Muscle layer of colon (tissue), 2 donors: ENCODE data around the gene ECHDC1.
A peak's percentile ranks its signal among the peaks of the same experiment; 100 is the strongest.
"Not testable (repeated sequence)": the region's sequence is repeated elsewhere in the genome, so short reads cannot be mapped to it uniquely, and the experiment has no call there.

Source experiments
- H3K27ac ChIP-seq: one replicate; pipeline ENCODE4 v1.7.0; 2013; ENCODE audit warnings: low read depth, mild to moderate bottlenecking, low read length, moderate library complexity
- H3K27me3 ChIP-seq, 2 donors: one replicate each; pipeline ENCODE4 v1.7.0; 2013; ENCODE audit warnings: low read length in 2 of 2, mild to moderate bottlenecking in 2 of 2; ENCODE audit not compliant: insufficient read depth in 2 of 2, control insufficient read depth in 1 of 2
- H3K36me3 ChIP-seq: one replicate; pipeline ENCODE4 v1.7.0; 2013; ENCODE audit warnings: mild to moderate bottlenecking, low read length; ENCODE audit not compliant: insufficient read depth
- H3K4me1 ChIP-seq: one replicate; pipeline ENCODE4 v1.7.0; 2013; ENCODE audit warnings: mild to moderate bottlenecking, low read length; ENCODE audit not compliant: insufficient read depth
- H3K4me3 ChIP-seq, 2 donors: one replicate each; pipeline ENCODE4 v1.7.0; 2013; ENCODE audit warnings: low read length in 2 of 2, low read depth in 1 of 2, mild to moderate bottlenecking in 1 of 2, moderate library complexity in 1 of 2
- H3K9ac ChIP-seq: one replicate; pipeline ENCODE4 v1.7.0; 2013; ENCODE audit warnings: low read length
- H3K9me3 ChIP-seq: one replicate; pipeline ENCODE4 v1.7.0; 2013; ENCODE audit warnings: mild to moderate bottlenecking, low read length
- donor health status: abdominal sarcoma.
- donor health status: Adenocarcinoma of cecum.

The ECHDC1 gene, protein sequence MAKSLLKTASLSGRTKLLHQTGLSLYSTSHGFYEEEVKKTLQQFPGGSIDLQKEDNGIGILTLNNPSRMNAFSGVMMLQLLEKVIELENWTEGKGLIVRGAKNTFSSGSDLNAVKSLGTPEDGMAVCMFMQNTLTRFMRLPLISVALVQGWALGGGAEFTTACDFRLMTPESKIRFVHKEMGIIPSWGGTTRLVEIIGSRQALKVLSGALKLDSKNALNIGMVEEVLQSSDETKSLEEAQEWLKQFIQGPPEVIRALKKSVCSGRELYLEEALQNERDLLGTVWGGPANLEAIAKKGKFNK

GRCh38 chr6:127342946-127343808 is at the start of gene ECHDC1:
TSS of gene ECHDC1 (minus strand) at chr6:127343609. CDS start at chr6:127331028, 12,581 bp downstream.
- Histone ChIP-seq H3K4me1 (peaks cover 25% of the 10 kb centered on the region), H3K9ac (peak within 1 kb of the TSS; percentile 68), H3K4me3 (peak within 1 kb of the TSS; percentile 84 to 96), H3K36me3 (no peaks in the 10 kb centered on the region), H3K27me3 (no peaks in the 10 kb centered on the region), H3K27ac (peak within 1 kb of the TSS; percentile 93), H3K9me3 (no peaks in the 10 kb centered on the region)

- no peak overlapping the region for H3K27ac ChIP-seq
- H3K4me1 ChIP-seq = peaks cover 14% of the 10 kb centered on the region
- no peaks in the 10 kb centered on the region for H3K36me3 ChIP-seq
- no peaks in the 10 kb centered on the region for H3K27me3 ChIP-seq
- no peak overlapping the region for H3K4me3 ChIP-seq
- no peak overlapping the region for H3K9ac ChIP-seq
- H3K9me3 ChIP-seq = no peaks in the 10 kb centered on the region
Measured at GRCh38 chr6:127392301-127392700, 48.9 kb upstream of the ECHDC1 start.

DNA sequence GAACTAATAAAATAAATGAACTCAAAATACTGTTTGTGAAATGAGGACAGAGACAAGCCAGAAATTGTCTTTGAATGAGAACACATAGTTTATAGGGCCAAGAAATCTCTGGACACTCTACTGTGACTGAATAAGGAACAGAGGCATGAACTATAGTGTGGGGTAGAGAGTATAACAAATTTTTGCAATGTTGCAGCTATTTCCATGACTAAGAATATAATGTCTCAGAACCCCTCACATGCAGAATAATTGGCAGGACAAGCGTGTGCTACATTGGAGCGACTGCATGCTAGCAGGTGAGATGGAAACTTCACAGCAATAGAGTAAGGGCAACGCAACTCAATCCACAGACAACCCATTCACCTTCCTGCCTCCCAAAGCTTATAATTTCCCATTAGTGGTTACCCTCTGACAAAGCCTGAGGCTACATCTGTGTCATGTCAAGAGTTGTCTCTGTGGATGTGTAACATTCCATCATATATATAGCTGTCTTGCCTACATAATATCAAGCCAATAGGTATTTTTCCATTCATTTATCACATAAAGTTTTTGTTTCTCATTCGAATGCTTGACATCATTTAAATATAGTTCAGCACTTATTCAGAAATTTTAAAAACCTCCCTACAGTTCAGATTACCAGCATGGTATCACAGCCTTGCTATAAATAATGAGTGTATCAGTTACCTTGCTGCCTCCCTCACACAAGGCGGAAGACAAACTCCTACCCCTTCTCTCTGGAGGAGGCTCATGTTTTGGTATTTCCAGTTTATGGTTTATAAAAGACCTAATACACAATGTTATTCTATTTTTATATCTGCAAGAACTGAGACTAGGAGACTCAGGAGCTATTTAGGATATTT is 47.9 kb upstream of the ECHDC1 start:
- H3K27ac ChIP-seq = peak overlapping the region; percentile 12
- no peak overlapping the region for H3K4me3 ChIP-seq
- peaks cover 14% of the 10 kb centered on the region for H3K4me1 ChIP-seq
- no peaks in the 10 kb centered on the region for H3K9me3 ChIP-seq
- H3K27me3 ChIP-seq = no peaks in the 10 kb centered on the region
- no peak overlapping the region for H3K9ac ChIP-seq
- no peaks in the 10 kb centered on the region for H3K36me3 ChIP-seq

DNA sequence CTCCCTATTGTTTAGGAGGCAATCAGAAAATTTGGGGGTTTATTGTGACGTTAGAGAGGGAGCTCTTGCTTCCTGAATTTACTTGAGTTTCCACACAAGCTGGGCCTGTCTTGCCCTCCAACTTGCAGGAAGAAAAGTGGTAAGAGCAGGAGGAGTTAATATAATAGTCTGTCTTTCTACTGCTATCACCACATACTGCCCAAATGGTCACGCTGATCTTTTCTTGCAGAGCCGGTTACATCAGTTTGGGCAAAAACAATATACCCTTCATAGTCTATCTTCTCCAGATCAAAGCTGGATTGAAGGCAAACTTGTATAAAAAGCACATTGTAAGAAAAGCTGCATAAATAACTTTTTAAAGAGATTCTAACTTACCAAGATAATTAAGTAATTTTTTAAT is 46.3 kb upstream of the ECHDC1 start:
- no peaks in the 10 kb centered on the region for H3K36me3 ChIP-seq
- H3K9ac ChIP-seq = no peak overlapping the region
- no peak overlapping the region for H3K4me3 ChIP-seq
- no peaks in the 10 kb centered on the region for H3K9me3 ChIP-seq
- no peak overlapping the region for H3K27ac ChIP-seq
- H3K4me1 ChIP-seq = peaks cover 14% of the 10 kb centered on the region
- H3K27me3 ChIP-seq = no peaks in the 10 kb centered on the region

- Histone ChIP-seq H3K9ac (no peak overlapping the region), H3K27me3 (no peaks in the 10 kb centered on the region), H3K36me3 (no peaks in the 10 kb centered on the region), H3K9me3 (no peaks in the 10 kb centered on the region), H3K4me1 (peaks cover 15% of the 10 kb centered on the region), H3K4me3 (no peak overlapping the region), H3K27ac (no peak overlapping the region)
Measured at GRCh38 chr6:127385668-127386430, 42.4 kb upstream of the ECHDC1 start.

DNA sequence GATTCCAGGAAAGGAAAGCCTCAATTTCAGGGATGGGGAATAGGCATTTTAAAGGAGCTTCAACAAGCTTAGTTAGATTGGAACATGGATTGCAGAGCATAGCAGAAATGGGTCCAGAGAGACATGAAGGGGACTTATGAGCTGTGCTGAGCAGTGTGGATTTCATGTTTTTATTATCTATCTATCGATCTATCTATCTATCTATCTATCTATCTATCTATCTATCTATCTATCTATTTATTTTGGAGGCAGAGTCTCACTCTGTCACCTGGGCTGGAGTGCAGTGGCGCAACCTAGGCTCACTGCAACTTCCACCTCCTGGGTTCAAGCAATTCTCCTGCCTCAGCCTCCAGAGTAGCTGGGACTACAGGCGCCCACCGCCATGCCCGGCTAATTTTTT is 41.4 kb upstream of the ECHDC1 start:
- H3K9ac ChIP-seq, H3K9me3 ChIP-seq, H3K27me3 ChIP-seq, H3K4me3 ChIP-seq, H3K27ac ChIP-seq, H3K36me3 ChIP-seq: not testable (repeated sequence)
- peaks cover 11% of the 10 kb centered on the region for H3K4me1 ChIP-seq

GRCh38 chr6:127383988-127384387 is 40.6 kb upstream of the ECHDC1 start:
- Histone ChIP-seq H3K9ac (no peak overlapping the region), H3K4me1 (peaks cover 11% of the 10 kb centered on the region), H3K36me3 (no peaks in the 10 kb centered on the region), H3K27me3 (no peaks in the 10 kb centered on the region), H3K4me3 (no peak overlapping the region), H3K27ac (no peak overlapping the region), H3K9me3 (no peaks in the 10 kb centered on the region)

- Histone ChIP-seq H3K27ac (no peak overlapping the region), H3K4me3 (no peak overlapping the region), H3K9ac (no peak overlapping the region), H3K27me3 (no peaks in the 10 kb centered on the region), H3K9me3 (no peaks in the 10 kb centered on the region), H3K36me3 (no peaks in the 10 kb centered on the region), H3K4me1 (peaks cover 11% of the 10 kb centered on the region)
Measured at GRCh38 chr6:127382413-127382812, 39.0 kb upstream of the ECHDC1 start.

DNA sequence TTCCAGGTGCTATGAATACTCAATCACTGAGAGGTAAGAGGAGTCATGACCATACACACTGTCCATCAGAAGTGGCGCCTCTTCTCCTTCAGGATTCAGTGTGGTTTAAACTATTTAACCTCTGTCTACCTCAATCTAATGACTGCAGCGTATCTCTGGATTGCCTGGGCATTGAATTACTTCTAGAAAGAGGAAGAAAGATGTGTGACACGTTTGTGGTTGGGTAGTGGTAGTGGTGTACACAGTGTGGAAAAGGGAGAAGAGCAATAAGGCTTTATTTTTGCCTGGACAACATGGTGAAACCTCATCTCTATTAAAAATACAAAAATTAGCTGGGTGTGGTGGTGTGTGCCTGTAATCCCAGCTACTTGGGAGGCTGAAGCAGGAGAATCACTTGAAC is 38.0 kb upstream of the ECHDC1 start:
- Histone ChIP-seq H3K9ac (no peak overlapping the region), H3K27me3 (no peaks in the 10 kb centered on the region), H3K27ac (no peak overlapping the region)

DNA sequence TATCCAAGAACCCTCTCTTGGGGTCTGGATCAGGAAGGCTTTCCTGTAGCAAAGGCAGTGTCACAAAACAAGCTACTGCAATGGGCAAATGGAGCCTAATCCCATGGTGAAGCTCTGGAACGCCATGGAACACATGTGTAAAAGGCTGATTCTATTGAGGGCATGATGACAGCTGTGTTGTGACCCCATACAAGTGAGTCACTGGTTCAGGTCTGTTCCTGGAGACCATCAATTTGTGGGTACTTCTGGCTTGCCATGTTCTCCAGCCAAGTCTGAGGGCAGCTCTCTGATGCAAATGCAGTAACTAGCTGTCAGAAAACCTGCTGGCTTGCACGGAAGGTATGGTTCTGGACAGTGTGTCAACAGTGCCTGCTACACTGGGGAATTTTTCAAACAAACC is 33.3 kb upstream of the ECHDC1 start:
- Histone ChIP-seq H3K27ac (no peak overlapping the region), H3K27me3 (no peaks in the 10 kb centered on the region), H3K4me1 (no peaks in the 10 kb centered on the region), H3K9ac (no peak overlapping the region), H3K36me3 (no peaks in the 10 kb centered on the region), H3K4me3 (no peak overlapping the region), H3K9me3 (no peaks in the 10 kb centered on the region)

More for the DNA sequence above, 38.0 kb upstream of the ECHDC1 start:
- Histone ChIP-seq H3K9me3 (no peaks in the 10 kb centered on the region), H3K36me3 (no peaks in the 10 kb centered on the region), H3K4me3 (no peak overlapping the region), H3K4me1 (peaks cover 11% of the 10 kb centered on the region)

DNA sequence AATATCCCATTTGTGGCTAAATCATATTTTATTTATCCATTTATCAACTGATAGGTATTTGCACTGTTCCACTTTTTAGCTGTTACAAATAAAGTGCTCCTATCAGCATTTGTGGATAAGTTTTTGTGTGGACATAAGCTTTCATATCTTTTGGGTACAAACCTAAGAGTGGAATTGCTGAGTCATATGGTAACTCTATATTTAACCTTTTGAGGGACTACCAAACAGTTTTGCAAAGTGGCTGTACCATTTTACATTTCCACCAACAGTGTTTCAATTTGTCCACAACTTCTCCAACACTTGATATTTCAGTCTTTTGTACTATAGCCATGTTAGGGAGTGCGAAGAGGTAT is 23.6 kb upstream of the ECHDC1 start:
- Histone ChIP-seq H3K9ac (no peak overlapping the region), H3K27me3 (no peaks in the 10 kb centered on the region), H3K4me1 (peaks cover 7% of the 10 kb centered on the region), H3K9me3 (no peaks in the 10 kb centered on the region), H3K36me3 (no peaks in the 10 kb centered on the region), H3K27ac (no peak overlapping the region), H3K4me3 (no peak overlapping the region)
